Ishikawa (cell line): ENCODE data around the gene RIPOR2.

Experiments used
- CEBPB ChIP-seq: IDR thresholded peaks from 2 replicates; pipeline ENCODE4 v1.6.1; 2012
- CREB1 ChIP-seq: IDR thresholded peaks from 2 replicates; pipeline ENCODE4 v1.6.1; 2012; ENCODE audit warnings: low read depth
- EGR1 ChIP-seq: IDR thresholded peaks from 2 replicates; pipeline ENCODE4 v1.6.1; 2012
- EP300 ChIP-seq: IDR thresholded peaks from 2 replicates; pipeline ENCODE4 v1.6.1; 2012; ENCODE audit warnings: borderline replicate concordance
- FOXM1 ChIP-seq: IDR thresholded peaks from 2 replicates; pipeline ENCODE4 v1.6.1; 2012; ENCODE audit warnings: low read depth, borderline replicate concordance
- MAX ChIP-seq: IDR thresholded peaks from 2 replicates; pipeline ENCODE4 v1.6.1; 2012
- NFIC ChIP-seq: IDR thresholded peaks from 2 replicates; pipeline ENCODE4 v1.6.1; 2012
- RAD21 ChIP-seq: IDR thresholded peaks from 2 replicates; pipeline ENCODE4 v1.6.1; 2012; ENCODE audit warnings: low read depth
- REST ChIP-seq: IDR thresholded peaks from 2 replicates; pipeline ENCODE4 v1.6.1; 2012; ENCODE audit warnings: low read depth, mild to moderate bottlenecking
- TAF1 ChIP-seq: IDR thresholded peaks from 2 replicates; pipeline ENCODE4 v1.6.1; 2012; ENCODE audit warnings: low read depth, mild to moderate bottlenecking
- TCF12 ChIP-seq: IDR thresholded peaks from 2 replicates; pipeline ENCODE4 v1.6.1; 2012; ENCODE audit warnings: low read depth
- TEAD4 ChIP-seq: IDR thresholded peaks from 2 replicates; pipeline ENCODE4 v1.6.1; 2012
- USF1 ChIP-seq: IDR thresholded peaks from 2 replicates; pipeline ENCODE4 v1.6.1; 2012
- YY1 ChIP-seq: IDR thresholded peaks from 2 replicates; pipeline ENCODE4 v1.6.1; 2012; ENCODE audit warnings: low read depth
- ZBTB7A ChIP-seq: IDR thresholded peaks from 2 replicates; pipeline ENCODE4 v1.6.1; 2012; ENCODE audit warnings: low read depth

The RIPOR2 gene

GRCh38 chr6:24859132-24859531, 76.6 kb downstream of the RIPOR2 start:
- no peak for TF ChIP-seq USF1

GRCh38 chr6:24858177-24858653, 77.5 kb downstream of the RIPOR2 start:
- TF ChIP-seq NFIC (no peak), REST (no peak), TCF12 (no peak), YY1 (no peak), FOXM1 (no peak), MAX (no peak), EP300 (no peak)

GRCh38 chr6:24856901-24857670, 78.7 kb downstream of the RIPOR2 start:
- TF ChIP-seq ZBTB7A, result no peak
- TF ChIP-seq USF1, result no peak
- no peak for TF ChIP-seq RAD21
- TF ChIP-seq FOXM1, result no peak
- no peak for TF ChIP-seq TEAD4
- TF ChIP-seq EP300, result no peak
- no peak for TF ChIP-seq REST
- no peak for TF ChIP-seq NFIC
- no peak for TF ChIP-seq TAF1
- TF ChIP-seq TCF12, result no peak
- TF ChIP-seq MAX, result no peak
- no peak for TF ChIP-seq YY1
- no peak for TF ChIP-seq EGR1
- TF ChIP-seq CEBPB, result no peak
- no peak for TF ChIP-seq CREB1

GRCh38 chr6:24856246-24856599, 79.5 kb downstream of the RIPOR2 start:
- TF ChIP-seq EP300 (no peak), ZBTB7A (no peak), NFIC (no peak), TCF12 (no peak), REST (no peak), FOXM1 (no peak), EGR1 (no peak), TEAD4 (no peak), TAF1 (no peak), MAX (no peak), CREB1 (no peak), YY1 (no peak), USF1 (no peak)
